ENCODE results near the gene TRPM2. TPM values are rescaled to one million over a fixed set of nuclear protein-coding genes. Genes with fewer than 3 reads are reported as not detected.

TRPM2 gene
- total and polyA plus RNA-seq, 10 of the 15 experiments (the other 5 are each of a cell fraction or from before 2014, with no cell fraction given) = 0.03 to 9.1 (median 2.6) TPM

GRCh38 chr21:44459712-44460440 is 106.5 kb downstream of the TRPM2 start:
- ChIA-PET RAD21 (ENCODE audit: unreplicated experiment) (no interaction called here), CTCF (no interaction called here), SMC1A (ENCODE audit: uncharacterized antibody, unreplicated experiment) (no interaction called here), POLR2A (no interaction called here)
- no peaks in the 10 kb centered on the region for H3K27me3 ChIP-seq (replicated peaks in 1 of 2; ENCODE audit: control insufficient read depth in 2 of 2, insufficient read depth in 2 of 2, low read length in 1 of 2)
- no peak overlapping the region for H3K4me3 ChIP-seq
- DNase-seq (ENCODE audit: low read depth, low spot score) = no peak
- TF ChIP-seq KLF5 (IDR thresholded peaks at IDR 0.05; ENCODE audit: partially characterized antibody) (no peak), ZNF24 (IDR thresholded peaks at IDR 0.05) (no peak), NFIC (IDR thresholded peaks at IDR 0.05; ENCODE audit: low read depth, low read length) (no peak), SREBF1 (IDR thresholded peaks at IDR 0.05; ENCODE audit: low read length) (no peak), ELK1 (IDR thresholded peaks at IDR 0.05; ENCODE audit: low read depth, low read length) (no peak), BMI1 (IDR thresholded peaks at IDR 0.05; ENCODE audit: borderline replicate concordance) (no peak)
- TF ChIP-seq, protein P1, sequence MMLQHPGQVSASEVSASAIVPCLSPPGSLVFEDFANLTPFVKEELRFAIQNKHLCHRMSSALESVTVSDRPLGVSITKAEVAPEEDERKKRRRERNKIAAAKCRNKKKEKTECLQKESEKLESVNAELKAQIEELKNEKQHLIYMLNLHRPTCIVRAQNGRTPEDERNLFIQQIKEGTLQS (IDR thresholded peaks at IDR 0.05; ENCODE audit: borderline replicate concordance, extremely low read depth, low read depth, low read length) = no peak
- no peak for FAIRE-seq
- BruUV-seq (replicated peaks) = no TSS peak
- H4K20me1 ChIP-seq (ENCODE audit: control insufficient read depth, insufficient read depth) = no peaks in the 10 kb centered on the region
- no peaks in the 10 kb centered on the region for H3K36me3 ChIP-seq (ENCODE audit: control insufficient read depth in 2 of 2, insufficient read depth in 2 of 2, low read length in 1 of 2)
- no peaks in the 10 kb centered on the region for H3K4me1 ChIP-seq (ENCODE audit: control insufficient read depth, insufficient read depth, low read length)
- intact Hi-C loops (cut with micrococcal nuclease; ENCODE audit: unreplicated experiment) (no loop called here), in situ Hi-C loops (cut with MboI) (no loop called here)
- H2AFZ ChIP-seq (ENCODE audit: control insufficient read depth, low read depth, low read length) = no peak overlapping the region
- H3K27ac ChIP-seq (ENCODE audit: control insufficient read depth, insufficient read depth) = no peak overlapping the region
- H3K9me3 ChIP-seq (replicated peaks; ENCODE audit: control insufficient read depth, insufficient read depth, low read length) = no peaks in the 10 kb centered on the region; the same call in 2 of the 3 replicates
- H3K79me2 ChIP-seq (ENCODE audit: control insufficient read depth, insufficient read depth, low read length) = no peaks in the 10 kb centered on the region
- no peak overlapping the region for H3K4me2 ChIP-seq (ENCODE audit: control insufficient read depth, insufficient read depth)
- H3K9ac ChIP-seq (ENCODE audit: control insufficient read depth, insufficient read depth, low read length) = no peak overlapping the region
- WGBS (ENCODE audit: insufficient coverage, insufficient replicate concordance, low lambda C conversion rate, missing lambda C conversion rate) = 50% methylated on average over 14 of the region's 14 CpGs
- ATAC-seq = no peak
